GM23338 (cell line): Measurements from ENCODE around the gene SOHLH1.

ENCODE experiments used
- CREB1 ChIP-seq: fragments of 250-450 bp; sonication (Bioruptor Pico); IDR thresholded peaks from 2 replicates; pipeline ENCODE4 v1.5.0; 2020; ENCODE audit warnings: low read depth, mild to moderate bottlenecking, moderate library complexity
- TF ChIP-seq, protein P1 (sequence below): IDR thresholded peaks from one replicate; pipeline ENCODE4 v1.6.1; 2018; ENCODE audit warnings: antibody characterized with exemption; ENCODE audit not compliant: unreplicated experiment
- TF ChIP-seq, protein P2 (sequence below), 2 experiments: fragments of 200-600 bp in 1 of 2; sonication (generic) in 1 of 2; conservative IDR thresholded peaks; 2 replicates each; pipeline versions ENCODE4 v1.5.1 to v1.6.1; 2016 to 2017; ENCODE audit warnings: antibody characterized with exemption in 2 of 2, low read depth in 2 of 2, mild to moderate bottlenecking in 2 of 2, moderate library complexity in 1 of 2

DNA sequence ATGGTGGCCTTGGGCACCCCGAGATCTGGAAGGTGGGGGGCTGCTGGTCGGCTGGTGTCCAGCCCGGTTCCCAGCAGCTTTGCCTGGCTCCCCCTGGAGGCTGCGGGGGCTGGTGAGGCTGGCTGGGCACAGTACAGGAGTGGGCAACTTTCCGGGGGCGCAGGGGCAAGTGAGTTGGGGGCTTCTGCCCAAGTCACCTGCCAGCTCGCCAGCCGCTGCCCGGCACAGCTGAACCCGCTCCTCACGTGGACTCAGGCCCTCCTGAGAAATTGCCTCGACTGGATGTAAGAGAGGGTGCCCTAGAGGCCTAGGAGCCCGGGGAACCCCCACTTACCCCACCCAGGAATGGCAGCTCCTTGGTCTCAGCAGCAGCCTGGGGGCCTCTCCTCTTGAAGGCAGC is 18.1 kb upstream of the SOHLH1 start:
- TF ChIP-seq, protein P1, sequence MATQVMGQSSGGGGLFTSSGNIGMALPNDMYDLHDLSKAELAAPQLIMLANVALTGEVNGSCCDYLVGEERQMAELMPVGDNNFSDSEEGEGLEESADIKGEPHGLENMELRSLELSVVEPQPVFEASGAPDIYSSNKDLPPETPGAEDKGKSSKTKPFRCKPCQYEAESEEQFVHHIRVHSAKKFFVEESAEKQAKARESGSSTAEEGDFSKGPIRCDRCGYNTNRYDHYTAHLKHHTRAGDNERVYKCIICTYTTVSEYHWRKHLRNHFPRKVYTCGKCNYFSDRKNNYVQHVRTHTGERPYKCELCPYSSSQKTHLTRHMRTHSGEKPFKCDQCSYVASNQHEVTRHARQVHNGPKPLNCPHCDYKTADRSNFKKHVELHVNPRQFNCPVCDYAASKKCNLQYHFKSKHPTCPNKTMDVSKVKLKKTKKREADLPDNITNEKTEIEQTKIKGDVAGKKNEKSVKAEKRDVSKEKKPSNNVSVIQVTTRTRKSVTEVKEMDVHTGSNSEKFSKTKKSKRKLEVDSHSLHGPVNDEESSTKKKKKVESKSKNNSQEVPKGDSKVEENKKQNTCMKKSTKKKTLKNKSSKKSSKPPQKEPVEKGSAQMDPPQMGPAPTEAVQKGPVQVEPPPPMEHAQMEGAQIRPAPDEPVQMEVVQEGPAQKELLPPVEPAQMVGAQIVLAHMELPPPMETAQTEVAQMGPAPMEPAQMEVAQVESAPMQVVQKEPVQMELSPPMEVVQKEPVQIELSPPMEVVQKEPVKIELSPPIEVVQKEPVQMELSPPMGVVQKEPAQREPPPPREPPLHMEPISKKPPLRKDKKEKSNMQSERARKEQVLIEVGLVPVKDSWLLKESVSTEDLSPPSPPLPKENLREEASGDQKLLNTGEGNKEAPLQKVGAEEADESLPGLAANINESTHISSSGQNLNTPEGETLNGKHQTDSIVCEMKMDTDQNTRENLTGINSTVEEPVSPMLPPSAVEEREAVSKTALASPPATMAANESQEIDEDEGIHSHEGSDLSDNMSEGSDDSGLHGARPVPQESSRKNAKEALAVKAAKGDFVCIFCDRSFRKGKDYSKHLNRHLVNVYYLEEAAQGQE = no peak
- TF ChIP-seq, protein P2, sequence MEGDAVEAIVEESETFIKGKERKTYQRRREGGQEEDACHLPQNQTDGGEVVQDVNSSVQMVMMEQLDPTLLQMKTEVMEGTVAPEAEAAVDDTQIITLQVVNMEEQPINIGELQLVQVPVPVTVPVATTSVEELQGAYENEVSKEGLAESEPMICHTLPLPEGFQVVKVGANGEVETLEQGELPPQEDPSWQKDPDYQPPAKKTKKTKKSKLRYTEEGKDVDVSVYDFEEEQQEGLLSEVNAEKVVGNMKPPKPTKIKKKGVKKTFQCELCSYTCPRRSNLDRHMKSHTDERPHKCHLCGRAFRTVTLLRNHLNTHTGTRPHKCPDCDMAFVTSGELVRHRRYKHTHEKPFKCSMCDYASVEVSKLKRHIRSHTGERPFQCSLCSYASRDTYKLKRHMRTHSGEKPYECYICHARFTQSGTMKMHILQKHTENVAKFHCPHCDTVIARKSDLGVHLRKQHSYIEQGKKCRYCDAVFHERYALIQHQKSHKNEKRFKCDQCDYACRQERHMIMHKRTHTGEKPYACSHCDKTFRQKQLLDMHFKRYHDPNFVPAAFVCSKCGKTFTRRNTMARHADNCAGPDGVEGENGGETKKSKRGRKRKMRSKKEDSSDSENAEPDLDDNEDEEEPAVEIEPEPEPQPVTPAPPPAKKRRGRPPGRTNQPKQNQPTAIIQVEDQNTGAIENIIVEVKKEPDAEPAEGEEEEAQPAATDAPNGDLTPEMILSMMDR (conservative IDR thresholded peaks at IDR 0.05; ENCODE audit: low read depth in 2 of 2) = peak in 1 of 2 experiments; percentile 26; a peak in 2 of 4 replicates
- no peak for TF ChIP-seq CREB1 (CRISPR knock-in tag)
